OCI-LY3 (cell line): ENCODE results near the gene USP20.

Source experiments
- CTCF ChIP-seq: fragments of 200-600, 300-600 bp; sonication (generic); IDR thresholded peaks from 2 replicates; pipeline ENCODE4 v1.5.1; 2014; ENCODE audit warnings: antibody characterized with exemption, low read length, low read depth
- EZH2phosphoT487 ChIP-seq: fragments of 200-600 bp; shearing (Covaris generic); IDR thresholded peaks from 2 replicates; pipeline ENCODE4 v1.6.1; 2018; ENCODE audit warnings: antibody characterized with exemption, mixed run types, low read depth

- TF ChIP-seq CTCF (no peak), EZH2phosphoT487 (no peak)
Observed at GRCh38 chr9:129806061-129806460, 29.2 kb upstream of the USP20 start.
